GM23338 (cell line): Measurements from ENCODE around the gene RNASEH2A. TPM values are rescaled to one million over a fixed set of nuclear protein-coding genes. Genes with fewer than 3 reads are reported as not detected.

Experiments
- ETS1 ChIP-seq: IDR thresholded peaks from 2 replicates; pipeline ENCODE4 v1.6.1; 2016; ENCODE audit warnings: antibody characterized with exemption
- EZH2phosphoT487 ChIP-seq: fragments of 200-600 bp; sonication (generic); IDR thresholded peaks from one replicate; pipeline ENCODE4 v1.8.1; 2018; ENCODE audit warnings: antibody characterized with exemption; ENCODE audit not compliant: unreplicated experiment
- JUNB ChIP-seq: IDR thresholded peaks from one replicate; pipeline ENCODE4 v1.6.1; 2016; ENCODE audit warnings: antibody characterized with exemption; ENCODE audit not compliant: unreplicated experiment
- POLR2AphosphoS5 ChIP-seq: IDR thresholded peaks from 2 replicates; pipeline ENCODE4 v1.6.1; 2016; ENCODE audit warnings: antibody characterized with exemption, low read depth
- REST ChIP-seq: IDR thresholded peaks from one replicate; pipeline ENCODE4 v1.6.1; 2018; ENCODE audit warnings: antibody characterized with exemption; ENCODE audit not compliant: unreplicated experiment
- ZNF462 ChIP-seq: fragments of 250-450 bp; sonication (Bioruptor Pico); IDR thresholded peaks from 2 replicates; pipeline ENCODE4 v1.5.0; 2020; ENCODE audit warnings: mild to moderate bottlenecking, moderate library complexity
- polyA plus RNA-seq: library from polyadenylated mRNA; unstranded; fragments of >200 nt; fragmentation: Nextera tagmentation; extraction: Ambion mirVana; gene quantifications from 2 replicates; pipeline ENCODE4 v1.2.1, GENCODE V29; 2016
- total RNA-seq: library from RNA; depleted of rRNA; stranded (reverse); fragments of >200 nt; shearing (Covaris generic); gene quantifications from 2 replicates; pipeline ENCODE4 v1.2.3, GENCODE V29; 2014

RNASEH2A gene
- total and polyA plus RNA-seq, 2 experiments from 2014 or later = 39.4 to 68.2 TPM

- TF ChIP-seq ZNF462 (CRISPR knock-in tag) (no peak), ETS1 (no peak), JUNB (no peak), EZH2phosphoT487 (no peak), REST (no peak), POLR2AphosphoS5 (no peak)
These were observed 24.3 kb upstream of the RNASEH2A start (continued) for GRCh38 chr19:12782174-12782423.
